ENCODE measurements around the gene PRKG1.

GRCh38 chr10:51028420-51028819 is 45.9 kb upstream of the PRKG1 start:
- TF ChIP-seq POLR2A (IDR thresholded peaks at IDR 0.05) (no peak), CTCF (IDR thresholded peaks at IDR 0.05) (no peak)
